WTC11 (cell line): ENCODE results near the gene MACROD2. TPM values are rescaled to one million over a fixed set of nuclear protein-coding genes. Genes with fewer than 3 reads are reported as not detected.
"Not testable (repeated sequence)": the region's sequence is repeated elsewhere in the genome, so short reads cannot be mapped to it uniquely, and the experiment has no call there.

ENCODE experiments used
- ATAC-seq: fragments of 200-7000 bp; cut with Tn5 transposase; 2 replicates; pipeline ENCODE4 v1.10.0; 2021; ENCODE audit warnings: mild to moderate bottlenecking, moderate library complexity
- CTCF ChIA-PET: fragments of 300-600 bp; sonication (Branson Sonifier 250); formaldehyde crosslinking; loops from one replicate; lab custom pipeline; 2021; ENCODE audit warnings: antibody characterized with exemption; lab: Charles Lee
- POLR2A ChIA-PET: fragments of 350-600 bp; sonication (Branson Sonifier 250); formaldehyde crosslinking; loops from one replicate; lab custom pipeline; 2021; ENCODE audit warnings: antibody characterized with exemption; lab: Charles Lee
- DNase-seq: peaks from one replicate; pipeline ENCODE4 v3.0.0; 2021; ENCODE audit warnings: low spot score
- H3K27ac Mint-ChIP-seq: 2 replicates; pipeline ENCODE4 v1.8.0; 2021; ENCODE audit warnings: mixed read lengths
- H3K27me3 Mint-ChIP-seq: 2 replicates; pipeline ENCODE4 v1.8.0; 2021; ENCODE audit warnings: low read depth, mild to moderate bottlenecking, moderate library complexity, mixed read lengths
- H3K36me3 Mint-ChIP-seq: 2 replicates; pipeline ENCODE4 v1.8.0; 2021; ENCODE audit warnings: mixed read lengths
- H3K4me1 Mint-ChIP-seq: 2 replicates; pipeline ENCODE4 v1.8.0; 2022; ENCODE audit warnings: mixed read lengths
- H3K4me3 Mint-ChIP-seq: 2 replicates; pipeline ENCODE4 v1.8.0; 2021; ENCODE audit warnings: mild to moderate bottlenecking, moderate library complexity, mixed read lengths
- H3K9me3 Mint-ChIP-seq: 2 replicates; pipeline ENCODE4 v1.8.0; 2021; ENCODE audit warnings: mixed read lengths
- ATF2 ChIP-seq: sonication (generic); formaldehyde crosslinking; IDR thresholded peaks from 2 replicates; pipeline ENCODE4 v1.8.1; 2022; ENCODE audit warnings: low read depth, missing genetic modification reagents, borderline replicate concordance
- CBFB ChIP-seq: sonication (generic); formaldehyde crosslinking; IDR thresholded peaks from 2 replicates; pipeline ENCODE4 v1.8.1; 2022; ENCODE audit warnings: mild to moderate bottlenecking, low read depth, missing genetic modification reagents
- E2F1 ChIP-seq: sonication (generic); formaldehyde crosslinking; IDR thresholded peaks from 2 replicates; pipeline ENCODE4 v1.8.0; 2022; ENCODE audit warnings: mild to moderate bottlenecking, missing genetic modification reagents
- E2F5 ChIP-seq: sonication (generic); formaldehyde crosslinking; IDR thresholded peaks from 2 replicates; pipeline ENCODE4 v1.8.1; 2022; ENCODE audit warnings: mild to moderate bottlenecking, moderate library complexity, missing genetic modification reagents
- ESRRA ChIP-seq: sonication (generic); formaldehyde crosslinking; IDR thresholded peaks from 2 replicates; pipeline ENCODE4 v1.8.1; 2022; ENCODE audit warnings: mild to moderate bottlenecking, missing genetic modification reagents, borderline replicate concordance
- GABPB1 ChIP-seq: sonication (generic); formaldehyde crosslinking; IDR thresholded peaks from 2 replicates; pipeline ENCODE4 v1.8.1; 2023; ENCODE audit warnings: mild to moderate bottlenecking, missing genetic modification reagents
- MXD4 ChIP-seq: fragments of 250-450 bp; sonication (Bioruptor Pico); IDR thresholded peaks from 2 replicates; pipeline ENCODE4 v1.8.0; 2021; ENCODE audit warnings: mild to moderate bottlenecking, moderate library complexity, borderline replicate concordance
- MYBL2 ChIP-seq: sonication (generic); formaldehyde crosslinking; IDR thresholded peaks from 2 replicates; pipeline ENCODE4 v1.8.1; 2023; ENCODE audit warnings: mild to moderate bottlenecking, moderate library complexity, missing genetic modification reagents
- NFE2L1 ChIP-seq: sonication (generic); formaldehyde crosslinking; IDR thresholded peaks from 2 replicates; pipeline ENCODE4 v1.8.1; 2023; ENCODE audit warnings: missing genetic modification reagents
- SOX15 ChIP-seq: fragments of 250-450 bp; sonication (Bioruptor Pico); IDR thresholded peaks from 2 replicates; pipeline ENCODE4 v1.9.0; 2021; ENCODE audit warnings: mild to moderate bottlenecking
- TEAD4 ChIP-seq: sonication (generic); formaldehyde crosslinking; IDR thresholded peaks from 2 replicates; pipeline ENCODE4 v1.8.0; 2022; ENCODE audit warnings: mild to moderate bottlenecking, missing genetic modification reagents
- ZBTB21 ChIP-seq: sonication (generic); formaldehyde crosslinking; IDR thresholded peaks from 2 replicates; pipeline ENCODE4 v1.8.1; 2023; ENCODE audit warnings: mild to moderate bottlenecking, missing genetic modification reagents, borderline replicate concordance
- ZNF416 ChIP-seq: fragments of 250-450 bp; sonication (Bioruptor Pico); IDR thresholded peaks from 2 replicates; pipeline ENCODE4 v1.9.0; 2021; ENCODE audit warnings: mild to moderate bottlenecking, inconsistent platforms
- ZNF512 ChIP-seq: sonication (generic); formaldehyde crosslinking; IDR thresholded peaks from 2 replicates; pipeline ENCODE4 v1.8.1; 2022; ENCODE audit warnings: missing genetic modification reagents, borderline replicate concordance
- total RNA-seq: library from RNA; stranded (reverse); gene quantifications from 3 replicates; pipeline ENCODE4 v1.2.3, GENCODE V29; 2021
- TF ChIP-seq, protein P1 (sequence below): sonication (generic); formaldehyde crosslinking; IDR thresholded peaks from 2 replicates; pipeline ENCODE4 v1.8.1; 2023; ENCODE audit warnings: mild to moderate bottlenecking, missing genetic modification reagents, borderline replicate concordance
- TF ChIP-seq, protein P2 (sequence below): sonication (generic); formaldehyde crosslinking; IDR thresholded peaks from 2 replicates; pipeline ENCODE4 v1.8.0; 2022; ENCODE audit warnings: mild to moderate bottlenecking, missing genetic modification reagents
- TF ChIP-seq, protein P3 (sequence below): sonication (generic); formaldehyde crosslinking; IDR thresholded peaks from 2 replicates; pipeline ENCODE4 v1.8.0; 2022; ENCODE audit warnings: mild to moderate bottlenecking, missing genetic modification reagents
- TF ChIP-seq, protein P4 (sequence below): sonication (generic); formaldehyde crosslinking; IDR thresholded peaks from 2 replicates; pipeline ENCODE4 v1.8.0; 2023; ENCODE audit warnings: missing genetic modification reagents
- TF ChIP-seq, protein P5 (sequence below): fragments of 250-450 bp; sonication (Bioruptor Pico); IDR thresholded peaks from 2 replicates; pipeline ENCODE4 v1.9.0; 2021; ENCODE audit warnings: mild to moderate bottlenecking

The MACROD2 gene
- total RNA-seq, 1 experiment from 2014 or later = 4.1 TPM

DNA sequence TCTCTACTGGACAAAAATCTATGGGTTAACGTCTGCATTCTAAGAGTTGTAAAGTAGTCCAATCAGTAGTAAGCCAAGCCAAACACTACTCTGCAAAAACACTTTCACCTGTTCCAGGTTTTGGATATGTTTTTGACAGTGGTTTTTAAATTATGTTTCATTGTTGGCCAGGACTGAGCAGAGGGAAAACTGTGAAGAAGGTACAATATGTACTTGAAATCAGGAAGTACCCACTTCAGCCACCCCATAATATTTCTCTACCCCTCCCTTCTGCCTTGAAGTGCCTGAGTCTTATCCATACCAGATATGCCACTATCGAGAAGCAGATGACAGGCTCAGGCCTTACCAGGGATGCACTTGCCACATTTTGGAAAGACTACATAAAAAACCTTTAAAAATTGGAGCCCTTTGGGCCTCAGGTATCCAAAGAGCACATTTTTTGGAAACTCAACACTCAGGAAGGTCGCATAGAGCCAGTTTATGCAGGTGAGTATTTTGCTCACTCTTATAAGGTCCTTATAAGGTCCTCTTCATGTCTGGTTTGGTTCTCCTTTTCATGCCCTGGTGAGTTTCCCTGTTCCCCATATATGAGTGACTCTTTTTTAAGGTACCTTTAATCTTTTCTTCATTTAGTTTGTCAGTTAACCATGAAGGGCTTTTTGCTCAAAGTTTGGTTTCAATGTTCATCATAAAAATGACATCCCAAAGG lies 1201.4 kb downstream of the MACROD2 start (continued):
- TF ChIP-seq, protein P1, sequence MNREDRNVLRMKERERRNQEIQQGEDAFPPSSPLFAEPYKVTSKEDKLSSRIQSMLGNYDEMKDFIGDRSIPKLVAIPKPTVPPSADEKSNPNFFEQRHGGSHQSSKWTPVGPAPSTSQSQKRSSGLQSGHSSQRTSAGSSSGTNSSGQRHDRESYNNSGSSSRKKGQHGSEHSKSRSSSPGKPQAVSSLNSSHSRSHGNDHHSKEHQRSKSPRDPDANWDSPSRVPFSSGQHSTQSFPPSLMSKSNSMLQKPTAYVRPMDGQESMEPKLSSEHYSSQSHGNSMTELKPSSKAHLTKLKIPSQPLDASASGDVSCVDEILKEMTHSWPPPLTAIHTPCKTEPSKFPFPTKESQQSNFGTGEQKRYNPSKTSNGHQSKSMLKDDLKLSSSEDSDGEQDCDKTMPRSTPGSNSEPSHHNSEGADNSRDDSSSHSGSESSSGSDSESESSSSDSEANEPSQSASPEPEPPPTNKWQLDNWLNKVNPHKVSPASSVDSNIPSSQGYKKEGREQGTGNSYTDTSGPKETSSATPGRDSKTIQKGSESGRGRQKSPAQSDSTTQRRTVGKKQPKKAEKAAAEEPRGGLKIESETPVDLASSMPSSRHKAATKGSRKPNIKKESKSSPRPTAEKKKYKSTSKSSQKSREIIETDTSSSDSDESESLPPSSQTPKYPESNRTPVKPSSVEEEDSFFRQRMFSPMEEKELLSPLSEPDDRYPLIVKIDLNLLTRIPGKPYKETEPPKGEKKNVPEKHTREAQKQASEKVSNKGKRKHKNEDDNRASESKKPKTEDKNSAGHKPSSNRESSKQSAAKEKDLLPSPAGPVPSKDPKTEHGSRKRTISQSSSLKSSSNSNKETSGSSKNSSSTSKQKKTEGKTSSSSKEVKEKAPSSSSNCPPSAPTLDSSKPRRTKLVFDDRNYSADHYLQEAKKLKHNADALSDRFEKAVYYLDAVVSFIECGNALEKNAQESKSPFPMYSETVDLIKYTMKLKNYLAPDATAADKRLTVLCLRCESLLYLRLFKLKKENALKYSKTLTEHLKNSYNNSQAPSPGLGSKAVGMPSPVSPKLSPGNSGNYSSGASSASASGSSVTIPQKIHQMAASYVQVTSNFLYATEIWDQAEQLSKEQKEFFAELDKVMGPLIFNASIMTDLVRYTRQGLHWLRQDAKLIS (CRISPR knock-in tag) = no peak
- TF ChIP-seq GABPB1 (CRISPR knock-in tag) (no peak), ZNF512 (CRISPR knock-in tag) (no peak)
- TF ChIP-seq, protein P2, sequence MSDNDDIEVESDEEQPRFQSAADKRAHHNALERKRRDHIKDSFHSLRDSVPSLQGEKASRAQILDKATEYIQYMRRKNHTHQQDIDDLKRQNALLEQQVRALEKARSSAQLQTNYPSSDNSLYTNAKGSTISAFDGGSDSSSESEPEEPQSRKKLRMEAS = no peak
- TF ChIP-seq, protein P3, sequence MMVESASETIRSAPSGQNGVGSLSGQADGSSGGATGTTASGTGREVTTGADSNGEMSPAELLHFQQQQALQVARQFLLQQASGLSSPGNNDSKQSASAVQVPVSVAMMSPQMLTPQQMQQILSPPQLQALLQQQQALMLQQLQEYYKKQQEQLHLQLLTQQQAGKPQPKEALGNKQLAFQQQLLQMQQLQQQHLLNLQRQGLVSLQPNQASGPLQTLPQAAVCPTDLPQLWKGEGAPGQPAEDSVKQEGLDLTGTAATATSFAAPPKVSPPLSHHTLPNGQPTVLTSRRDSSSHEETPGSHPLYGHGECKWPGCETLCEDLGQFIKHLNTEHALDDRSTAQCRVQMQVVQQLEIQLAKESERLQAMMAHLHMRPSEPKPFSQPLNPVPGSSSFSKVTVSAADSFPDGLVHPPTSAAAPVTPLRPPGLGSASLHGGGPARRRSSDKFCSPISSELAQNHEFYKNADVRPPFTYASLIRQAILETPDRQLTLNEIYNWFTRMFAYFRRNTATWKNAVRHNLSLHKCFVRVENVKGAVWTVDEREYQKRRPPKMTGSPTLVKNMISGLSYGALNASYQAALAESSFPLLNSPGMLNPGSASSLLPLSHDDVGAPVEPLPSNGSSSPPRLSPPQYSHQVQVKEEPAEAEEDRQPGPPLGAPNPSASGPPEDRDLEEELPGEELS = no peak
- TF ChIP-seq, all 79 proteins: peak for 0

- POLR2A ChIA-PET, CTCF ChIA-PET, ATAC-seq, H3K4me1 Mint-ChIP-seq, H3K27ac Mint-ChIP-seq, H3K9me3 Mint-ChIP-seq, H3K27me3 Mint-ChIP-seq, DNase-seq, H3K36me3 Mint-ChIP-seq, H3K4me3 Mint-ChIP-seq: not testable (repeated sequence)
These were observed 1202.7 kb downstream of the MACROD2 start for GRCh38 chr20:15198017-15198416.

DNA sequence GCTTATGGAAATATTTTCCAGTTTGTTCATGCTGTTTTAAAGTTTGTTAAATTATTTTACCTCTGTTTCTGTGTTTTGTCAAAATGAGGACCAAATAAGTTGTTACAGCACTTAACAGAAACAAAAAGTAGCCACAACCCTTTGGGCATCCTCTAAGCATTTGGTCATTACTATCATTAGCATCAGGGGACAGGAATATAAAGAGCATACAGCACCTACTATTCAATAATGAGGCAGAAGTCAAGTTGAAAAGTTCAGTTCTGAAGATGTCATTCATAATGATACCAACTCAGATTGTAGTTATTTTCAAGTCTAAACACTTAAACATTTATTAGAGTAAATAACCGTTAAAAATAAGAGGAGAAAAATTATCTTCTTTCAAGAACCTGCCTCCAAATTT lies 1204.4 kb downstream of the MACROD2 start:
- CTCF ChIA-PET = no interaction called here
- Mint-ChIP-seq H3K36me3 (no peaks in the 10 kb centered on the region), H3K4me1 (peaks cover 5% of the 10 kb centered on the region; the same call in 1 of the 2 replicates), H3K9me3 (peaks cover 8% of the 10 kb centered on the region), H3K4me3 (no peak overlapping the region), H3K27me3 (no peaks in the 10 kb centered on the region), H3K27ac (no peak overlapping the region)
- ATAC-seq (no peak), DNase-seq (no peak)
- POLR2A ChIA-PET = no interaction called here
- TF ChIP-seq CBFB = no peak
- TF ChIP-seq E2F5 = no peak
- TF ChIP-seq TEAD4 (CRISPR knock-in tag) = no peak
- TF ChIP-seq ESRRA (CRISPR knock-in tag) = no peak
- no peak for TF ChIP-seq ATF2 (CRISPR knock-in tag)
- TF ChIP-seq, protein P4, sequence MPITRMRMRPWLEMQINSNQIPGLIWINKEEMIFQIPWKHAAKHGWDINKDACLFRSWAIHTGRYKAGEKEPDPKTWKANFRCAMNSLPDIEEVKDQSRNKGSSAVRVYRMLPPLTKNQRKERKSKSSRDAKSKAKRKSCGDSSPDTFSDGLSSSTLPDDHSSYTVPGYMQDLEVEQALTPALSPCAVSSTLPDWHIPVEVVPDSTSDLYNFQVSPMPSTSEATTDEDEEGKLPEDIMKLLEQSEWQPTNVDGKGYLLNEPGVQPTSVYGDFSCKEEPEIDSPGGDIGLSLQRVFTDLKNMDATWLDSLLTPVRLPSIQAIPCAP (CRISPR knock-in tag) = no peak
- no peak for TF ChIP-seq MXD4 (CRISPR knock-in tag)
- no peak for TF ChIP-seq E2F1 (CRISPR knock-in tag)
- no peak for TF ChIP-seq SOX15 (CRISPR knock-in tag)
- no peak for TF ChIP-seq ZBTB21
- TF ChIP-seq, protein P5, sequence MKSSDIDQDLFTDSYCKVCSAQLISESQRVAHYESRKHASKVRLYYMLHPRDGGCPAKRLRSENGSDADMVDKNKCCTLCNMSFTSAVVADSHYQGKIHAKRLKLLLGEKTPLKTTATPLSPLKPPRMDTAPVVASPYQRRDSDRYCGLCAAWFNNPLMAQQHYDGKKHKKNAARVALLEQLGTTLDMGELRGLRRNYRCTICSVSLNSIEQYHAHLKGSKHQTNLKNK = no peak
- no peak for TF ChIP-seq NFE2L1 (CRISPR knock-in tag)
- TF ChIP-seq MYBL2 = no peak
- no peak for TF ChIP-seq ZNF416 (CRISPR knock-in tag)
